HG03139 (cell line): ENCODE results near the gene AMH.
A peak's percentile ranks its signal among the peaks of the same experiment; 100 is the strongest.

Experiments
- ATAC-seq: cut with Tn5 transposase; IDR thresholded peaks from one replicate; pipeline ENCODE4 v1.9.1; 2021; ENCODE audit not compliant: unreplicated experiment

AMH gene

GRCh38 chr19:2221250-2221831, 27.8 kb upstream of the AMH start:
- no peak for ATAC-seq

- ATAC-seq, result no peak
Measured at GRCh38 chr19:2221918-2222317, 27.2 kb upstream of the AMH start.

GRCh38 chr19:2223391-2223790, 25.7 kb upstream of the AMH start:
- ATAC-seq, result no peak

GRCh38 chr19:2223959-2224358, 25.2 kb upstream of the AMH start:
- ATAC-seq, result peak; percentile 51

- no peak for ATAC-seq
Measured at GRCh38 chr19:2224754-2225349, 24.3 kb upstream of the AMH start.

- ATAC-seq, result no peak
Measured at GRCh38 chr19:2225415-2226050, 23.6 kb upstream of the AMH start.

GRCh38 chr19:2226051-2226839, 22.9 kb upstream of the AMH start:
- no peak for ATAC-seq

- no peak for ATAC-seq
Measured at GRCh38 chr19:2226840-2227360, 22.2 kb upstream of the AMH start.

GRCh38 chr19:2227415-2228156, 21.5 kb upstream of the AMH start:
- ATAC-seq, result no peak

- no peak for ATAC-seq
Measured at GRCh38 chr19:2228157-2229030, 20.7 kb upstream of the AMH start.

GRCh38 chr19:2229103-2230032, 19.8 kb upstream of the AMH start:
- no peak for ATAC-seq

- no peak for ATAC-seq
Measured at GRCh38 chr19:2230033-2230531, 19.0 kb upstream of the AMH start.

- ATAC-seq, result no peak
Measured at GRCh38 chr19:2230807-2231533, 18.2 kb upstream of the AMH start.

- ATAC-seq, result no peak
Measured at GRCh38 chr19:2231621-2232221, 17.4 kb upstream of the AMH start.

- no peak for ATAC-seq
Measured at GRCh38 chr19:2232286-2233151, 16.6 kb upstream of the AMH start.

- no peak for ATAC-seq
Measured at GRCh38 chr19:2233601-2234280, 15.4 kb upstream of the AMH start.
